Loucy (cell line): ENCODE results near the gene ZYG11A.

Source experiments
- CTCF ChIP-seq: fragments of 200-600 bp; sonication (generic); conservative IDR thresholded peaks from 2 replicates; pipeline ENCODE4 v1.5.1; 2014; ENCODE audit warnings: mild to moderate bottlenecking, antibody characterized with exemption, low read length
- EZH2phosphoT487 ChIP-seq: fragments of 200-600 bp; IDR thresholded peaks from 2 replicates; pipeline ENCODE4 v1.6.1; 2018; ENCODE audit warnings: antibody characterized with exemption, mild to moderate bottlenecking, moderate library complexity, borderline replicate concordance

GRCh38 chr1:52926864-52927211 is 84.3 kb downstream of the ZYG11A start:
- TF ChIP-seq CTCF (no peak), EZH2phosphoT487 (no peak)
